Astrocyte of the spinal cord (primary cell): Measurements from ENCODE around the gene CCDC179.
A peak's percentile ranks its signal among the peaks of the same experiment; 100 is the strongest.

Experiments
- DNase-seq: peaks from one replicate; pipeline ENCODE4 v3.0.0; 2011; ENCODE audit warnings: low read depth, low spot score
- H3K4me3 ChIP-seq: 2 replicates; pipeline ENCODE4 v1.5.1; 2011; ENCODE audit warnings: low read depth, mild to moderate bottlenecking, low read length, moderate library complexity
- CTCF ChIP-seq: IDR thresholded peaks from 2 replicates; pipeline ENCODE4 v1.5.1; 2012; ENCODE audit warnings: low read depth, mild to moderate bottlenecking, low read length, inconsistent platforms
- in situ Hi-C: cut with HindIII; loops from 2 replicates; pipeline ENCODE4 v1.10.0; 2017; ENCODE audit warnings: low sequenced_read_pairs

The CCDC179 gene

DNA sequence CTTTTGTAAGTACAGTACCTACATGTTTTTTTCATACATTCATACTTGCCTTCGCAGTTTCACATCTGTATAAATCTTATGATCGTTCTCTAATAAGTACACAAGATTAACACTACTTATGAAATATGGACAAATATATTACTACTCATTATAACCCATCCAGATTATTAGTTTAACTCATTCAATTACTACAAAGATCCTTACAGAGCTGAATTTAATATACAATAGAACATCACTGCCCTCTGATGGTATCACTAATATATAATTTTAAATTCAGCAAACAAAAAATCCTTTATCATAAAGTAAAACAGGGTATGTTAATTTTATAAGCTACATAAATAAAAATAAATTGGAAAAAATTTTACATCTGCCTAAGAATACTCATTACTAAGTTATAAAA lies 38.1 kb downstream of the CCDC179 start:
- H3K4me3 ChIP-seq = no peak overlapping the region
- in situ Hi-C loops = no loop called here
- DNase-seq = no peak
- TF ChIP-seq CTCF = no peak

DNA sequence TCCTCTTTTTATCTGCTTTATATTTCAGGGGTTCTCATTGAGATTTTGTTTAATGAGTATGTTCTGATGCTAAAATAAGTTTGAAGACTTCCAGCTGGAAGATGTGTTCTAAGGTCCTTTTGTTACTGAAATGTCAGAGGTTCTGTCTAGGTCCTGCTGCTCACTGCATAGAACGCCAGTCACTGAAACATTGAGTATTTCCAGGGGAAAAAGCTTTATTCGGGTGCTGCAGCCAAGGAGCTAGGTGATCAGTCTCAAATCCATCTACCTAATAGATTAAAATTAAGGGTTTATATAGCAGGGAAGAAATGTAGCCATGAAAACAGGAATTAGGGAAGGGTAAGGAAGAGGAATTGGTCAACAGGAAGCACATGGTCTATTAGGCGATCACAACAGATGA lies 50.4 kb downstream of the CCDC179 start:
- in situ Hi-C loops = no loop called here
- H3K4me3 ChIP-seq = no peak overlapping the region
- DNase-seq = no peak
- TF ChIP-seq CTCF = no peak

- no peak for DNase-seq
- no peak overlapping the region for H3K4me3 ChIP-seq
- in situ Hi-C loops = no loop called here
- TF ChIP-seq CTCF = no peak
Observed at GRCh38 chr11:22808571-22809197, 51.6 kb downstream of the CCDC179 start.

DNA sequence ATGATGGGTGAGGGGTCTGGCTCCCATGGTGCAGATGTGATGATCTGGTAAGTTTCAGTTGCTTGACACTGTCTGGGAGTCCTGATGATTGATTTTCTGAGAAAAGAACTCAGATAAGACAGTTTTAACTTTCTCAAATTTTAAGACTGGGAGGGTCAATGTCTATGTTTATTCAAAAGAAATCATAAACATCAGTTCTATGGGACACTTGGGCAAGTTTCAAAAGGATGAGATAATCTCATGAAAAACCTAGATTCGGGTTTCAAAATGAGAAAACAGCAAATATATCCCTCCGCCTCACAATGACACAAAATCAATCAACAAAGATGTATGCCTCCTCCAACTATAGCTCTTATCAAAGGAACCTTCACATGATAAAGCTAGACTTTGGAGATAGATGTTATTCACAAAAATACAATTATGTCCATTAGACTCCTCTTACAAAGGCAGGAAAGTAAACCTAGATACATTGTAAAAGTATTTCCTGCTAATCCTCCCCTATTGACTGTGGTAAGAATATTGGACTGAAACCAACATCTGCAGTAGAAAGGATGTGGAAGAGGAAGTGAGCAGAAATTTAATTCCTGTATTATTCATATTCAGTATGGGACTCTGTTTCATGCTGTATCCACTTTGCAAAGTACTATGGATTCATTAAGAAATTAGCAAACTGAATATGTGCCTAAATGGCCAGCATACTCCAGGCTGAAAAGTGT lies 52.3 kb downstream of the CCDC179 start:
- peak; percentile 20 for DNase-seq
- in situ Hi-C loops = no loop called here
- TF ChIP-seq CTCF = no peak
- H3K4me3 ChIP-seq = no peak overlapping the region

DNA sequence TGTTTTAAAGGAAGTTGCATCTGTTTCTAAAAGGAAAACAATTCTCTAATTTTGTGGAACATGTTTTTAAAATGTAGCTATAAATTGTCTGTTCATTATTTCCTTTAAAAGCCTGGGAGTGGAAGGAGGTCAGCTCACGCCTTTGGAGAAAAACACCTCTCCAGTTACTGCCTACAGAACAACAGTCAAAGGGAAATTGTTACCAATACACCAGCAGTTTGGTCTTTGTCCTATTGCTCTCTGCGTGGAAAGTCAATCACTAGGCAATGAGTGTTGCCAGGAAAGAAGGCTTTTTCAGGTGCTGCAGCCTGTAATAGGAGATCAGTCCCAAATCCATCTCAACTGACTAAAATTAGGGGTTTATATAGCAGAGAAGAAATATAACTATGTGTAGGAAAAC lies 52.9 kb downstream of the CCDC179 start:
- DNase-seq = no peak
- no peak overlapping the region for H3K4me3 ChIP-seq
- TF ChIP-seq CTCF = no peak
- in situ Hi-C loops = no loop called here

- H3K4me3 ChIP-seq = no peak overlapping the region
- in situ Hi-C loops = no loop called here
- DNase-seq = no peak
- no peak for TF ChIP-seq CTCF
Observed at GRCh38 chr11:22802861-22803260, 57.4 kb downstream of the CCDC179 start.
